Measurements from ENCODE around the gene GMEB2.

The GMEB2 gene

GRCh38 chr20:63564036-63564810, 62.7 kb downstream of the GMEB2 start:
- TF ChIP-seq CTCF (IDR thresholded peaks at IDR 0.05; ENCODE audit: insufficient read depth, low read length, poor library complexity, severe bottlenecking) = no peak

GRCh38 chr20:63563225-63563935, 63.5 kb downstream of the GMEB2 start:
- H3K4me3 ChIP-seq (replicated peaks; ENCODE audit: low read depth, low read length) = no peak overlapping the region
- peaks cover 44% of the 10 kb centered on the region for H3K36me3 ChIP-seq (ENCODE audit: control insufficient read depth, insufficient read depth, low read length)
- DNase-seq (ENCODE audit: extremely low read depth, insufficient read length) = no peak
- no peaks in the 10 kb centered on the region for H3K27me3 ChIP-seq (replicated peaks; ENCODE audit: control insufficient read depth, insufficient read depth, low read length)
- TF ChIP-seq CTCF (IDR thresholded peaks at IDR 0.05; ENCODE audit: insufficient read depth, low read length, poor library complexity, severe bottlenecking) = no peak

More at GRCh38 chr20:63564036-63564810, 62.7 kb downstream of the GMEB2 start:
- no peaks in the 10 kb centered on the region for H3K27me3 ChIP-seq (replicated peaks; ENCODE audit: control insufficient read depth, insufficient read depth, low read length)
- H3K36me3 ChIP-seq (ENCODE audit: control insufficient read depth, insufficient read depth, low read length) = peaks cover 43% of the 10 kb centered on the region
- no peak overlapping the region for H3K4me3 ChIP-seq (replicated peaks; ENCODE audit: low read depth, low read length)
- DNase-seq (ENCODE audit: extremely low read depth, insufficient read length) = no peak

GRCh38 chr20:63562461-63563224, 64.3 kb downstream of the GMEB2 start:
- Histone ChIP-seq H3K4me3 (replicated peaks; ENCODE audit: low read depth, low read length) (no peak overlapping the region), H3K36me3 (ENCODE audit: control insufficient read depth, insufficient read depth, low read length) (peaks cover 44% of the 10 kb centered on the region), H3K27me3 (replicated peaks; ENCODE audit: control insufficient read depth, insufficient read depth, low read length) (no peaks in the 10 kb centered on the region)
- no peak for TF ChIP-seq CTCF (IDR thresholded peaks at IDR 0.05; ENCODE audit: insufficient read depth, low read length, poor library complexity, severe bottlenecking)
- DNase-seq (ENCODE audit: extremely low read depth, insufficient read length) = no peak

GRCh38 chr20:63561624-63562396, 65.1 kb downstream of the GMEB2 start:
- Histone ChIP-seq H3K36me3 (ENCODE audit: control insufficient read depth, insufficient read depth, low read length) (peaks cover 41% of the 10 kb centered on the region), H3K27me3 (replicated peaks; ENCODE audit: control insufficient read depth, insufficient read depth, low read length) (no peaks in the 10 kb centered on the region), H3K4me3 (replicated peaks; ENCODE audit: low read depth, low read length) (no peak overlapping the region)
- no peak for DNase-seq (ENCODE audit: extremely low read depth, insufficient read length)
- no peak for TF ChIP-seq CTCF (IDR thresholded peaks at IDR 0.05; ENCODE audit: insufficient read depth, low read length, poor library complexity, severe bottlenecking)

- DNase-seq (ENCODE audit: extremely low read depth, insufficient read length) = peak; percentile 16
- H3K27me3 ChIP-seq (replicated peaks; ENCODE audit: control insufficient read depth, insufficient read depth, low read length) = no peaks in the 10 kb centered on the region
- no peak overlapping the region for H3K4me3 ChIP-seq (replicated peaks; ENCODE audit: low read depth, low read length)
- H3K36me3 ChIP-seq (ENCODE audit: control insufficient read depth, insufficient read depth, low read length) = peaks cover 39% of the 10 kb centered on the region
- no peak for TF ChIP-seq CTCF (IDR thresholded peaks at IDR 0.05; ENCODE audit: insufficient read depth, low read length, poor library complexity, severe bottlenecking)
Observed at GRCh38 chr20:63560856-63561609, 65.9 kb downstream of the GMEB2 start.
